Epithelial cell of esophagus (primary cell): ENCODE measurements around the gene CNGB1.

Experiments
- DNase-seq: peaks from one replicate; pipeline ENCODE4 v3.0.0; 2010; ENCODE audit warnings: low read depth
- H3K4me3 ChIP-seq: 2 replicates; pipeline ENCODE4 v1.5.1; 2011; ENCODE audit warnings: mild to moderate bottlenecking, low read length, control low read depth
- CTCF ChIP-seq: IDR thresholded peaks from 2 replicates; pipeline ENCODE4 v1.5.1; 2011; ENCODE audit warnings: low read depth, mild to moderate bottlenecking, low read length, control low read depth, inconsistent platforms; ENCODE audit not compliant: insufficient read depth; ENCODE audit errors: missing control alignments

The CNGB1 gene

GRCh38 chr16:57935904-57936303 is 35.0 kb downstream of the CNGB1 start:
- no peak for TF ChIP-seq CTCF

DNA sequence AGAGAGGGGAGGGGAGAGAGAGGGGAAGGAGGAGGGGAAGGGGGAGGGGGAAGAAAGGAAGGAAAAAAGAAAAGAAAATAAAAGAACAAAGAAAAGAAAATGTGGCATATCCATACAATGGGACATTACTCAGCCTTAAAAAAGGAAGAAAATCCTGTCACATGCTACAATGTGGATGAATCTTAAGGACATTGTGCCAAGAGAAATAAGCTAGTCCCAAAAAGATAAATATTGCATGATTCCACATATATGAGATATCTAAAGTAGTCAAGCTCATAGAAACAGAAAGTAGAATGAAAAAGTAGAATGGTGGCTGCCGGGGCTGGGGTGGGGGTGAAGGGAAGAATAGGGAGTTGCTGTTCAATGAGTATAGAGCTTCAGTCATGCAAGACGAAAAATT is 40.4 kb downstream of the CNGB1 start:
- DNase-seq = no peak
- no peak overlapping the region for H3K4me3 ChIP-seq
- TF ChIP-seq CTCF = no peak

More at GRCh38 chr16:57935904-57936303, 35.0 kb downstream of the CNGB1 start:
- no peak overlapping the region for H3K4me3 ChIP-seq
- DNase-seq = no peak

- no peak for TF ChIP-seq CTCF
- H3K4me3 ChIP-seq = no peak overlapping the region
- DNase-seq = no peak
Measured at GRCh38 chr16:57929250-57929649, 41.7 kb downstream of the CNGB1 start.

DNA sequence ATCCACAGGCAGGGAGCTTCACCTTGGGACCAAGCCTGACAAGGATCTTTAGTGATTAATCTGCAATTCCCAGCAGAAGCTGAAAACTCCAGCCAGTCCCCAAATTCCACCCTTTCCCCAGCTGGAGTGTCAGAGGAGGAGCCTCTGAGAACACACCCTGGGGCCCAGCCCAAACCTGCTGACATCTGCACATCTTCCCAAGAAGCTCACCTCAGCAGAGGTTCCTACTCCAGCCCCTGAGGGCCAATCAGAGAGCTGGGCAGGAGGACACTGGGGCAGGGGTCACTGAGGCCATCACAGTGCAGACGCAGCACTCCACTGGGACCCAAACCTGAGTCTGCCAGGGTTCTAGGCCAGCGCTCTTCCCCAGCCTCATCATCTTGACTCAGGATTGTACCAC is 44.9 kb downstream of the CNGB1 start:
- no peak overlapping the region for H3K4me3 ChIP-seq
- no peak for TF ChIP-seq CTCF
- DNase-seq = no peak

- H3K4me3 ChIP-seq = no peak overlapping the region
- TF ChIP-seq CTCF = no peak
- DNase-seq = no peak
Measured at GRCh38 chr16:57925310-57925709, 45.6 kb downstream of the CNGB1 start.

DNA sequence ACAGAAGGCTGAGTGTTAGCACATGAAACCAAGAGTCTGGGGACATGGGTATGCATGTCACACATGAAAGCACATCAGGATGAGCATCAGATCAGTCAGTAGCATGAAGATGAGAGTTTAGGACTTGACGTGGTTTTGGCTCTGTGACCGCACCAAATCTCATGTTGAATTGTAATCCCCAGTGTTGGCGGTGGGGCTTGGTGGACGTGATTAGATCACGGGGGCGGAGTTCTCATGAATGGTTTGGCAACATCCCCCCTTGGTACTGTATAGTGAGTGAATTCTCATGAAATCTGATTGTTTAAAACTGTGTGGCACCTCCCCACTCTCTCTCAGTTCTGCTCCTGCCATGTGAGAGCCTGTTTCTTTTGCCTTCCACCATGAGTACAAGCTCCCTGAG is 46.4 kb downstream of the CNGB1 start:
- H3K4me3 ChIP-seq = no peak overlapping the region
- DNase-seq = no peak
- no peak for TF ChIP-seq CTCF

DNA sequence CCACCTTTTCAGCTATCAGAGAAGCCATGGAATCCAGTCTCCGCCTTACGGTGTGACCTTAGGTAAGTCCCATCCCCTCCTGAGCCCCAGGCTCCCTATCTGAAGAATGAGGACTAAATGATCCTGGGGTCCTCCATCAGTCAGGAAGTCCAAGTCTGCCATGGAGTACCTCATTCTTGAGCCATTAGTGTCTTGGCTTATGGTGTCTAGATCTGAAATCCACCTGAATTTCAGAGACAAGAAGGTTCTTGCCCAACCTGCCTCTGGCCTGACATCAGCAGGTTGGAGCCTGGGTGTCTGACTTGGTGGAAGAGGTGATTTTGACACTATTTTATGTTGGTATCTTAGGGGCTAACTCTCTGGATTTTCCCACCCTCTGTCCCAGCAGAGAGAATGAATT is 47.1 kb downstream of the CNGB1 start:
- DNase-seq = peak; percentile 75
- no peak for TF ChIP-seq CTCF

More for the DNA sequence above, 47.1 kb downstream of the CNGB1 start:
- no peak overlapping the region for H3K4me3 ChIP-seq
